Ovary (tissue), 9 donors: ENCODE results near the gene KRT79. TPM values are rescaled to one million over a fixed set of nuclear protein-coding genes. Genes with fewer than 3 reads are reported as not detected.

Experiments
- DNase-seq, 5 donors: peaks; one replicate each; pipeline ENCODE4 v3.0.0-alpha.2; 2019 to 2020
- H3K27ac ChIP-seq, 2 donors: fragments of 200-600 bp; one replicate each; pipeline versions ENCODE4 v1.5.1 to v1.8.0; 2019 to 2022
- H3K27me3 ChIP-seq: fragments of 200-600 bp; one replicate; pipeline ENCODE4 v1.8.0; 2022
- H3K36me3 ChIP-seq: fragments of 200-600 bp; sonication (generic); one replicate; pipeline ENCODE4 v1.5.1; 2019
- H3K4me1 ChIP-seq: one replicate; pipeline ENCODE4 v1.8.1; 2013; ENCODE audit warnings: mild to moderate bottlenecking, moderate library complexity; ENCODE audit not compliant: insufficient read depth
- H3K4me3 ChIP-seq: fragments of 200-600 bp; sonication (generic); one replicate; pipeline ENCODE4 v1.5.1; 2017
- H3K9me3 ChIP-seq, 2 donors: fragments of 200-600 bp in 1 of 2; sonication (generic) in 1 of 2; one replicate each; pipeline versions ENCODE4 v1.5.1 to v1.8.1; 2013 to 2019; ENCODE audit warnings: mild to moderate bottlenecking in 1 of 2, moderate library complexity in 1 of 2
- EP300 ChIP-seq: sonication (generic); formaldehyde crosslinking; IDR thresholded peaks from one replicate; pipeline ENCODE4 v1.6.1; 2017; ENCODE audit warnings: antibody characterized with exemption
- POLR2A ChIP-seq: fragments of 450-650 bp; IDR thresholded peaks from one replicate; pipeline ENCODE4 v1.6.1; 2017; ENCODE audit warnings: antibody characterized with exemption, mild to moderate bottlenecking, moderate library complexity
- WGBS, 3 donors: extraction: QIAGEN DNeasy Blood & Tissue Kit in 1 of 3; methylation state at CpG; one replicate each; pipeline versions ENCODE4 v1.1.5 to v1.1.7; 2013 to 2017; 5-methylcytosine and 5-hydroxymethylcytosine counted together
- intact Hi-C, 4 donors: fragments of 100-400 bp; cut with DNase I; formaldehyde crosslinking; loops; one replicate each; pipeline versions ENCODE4 v1.11.0 to v1.15.1; 2022 to 2023
- polyA plus RNA-seq, 2 donors: library from polyadenylated mRNA; stranded (reverse); fragments of 200-250 nt in 1 of 2; fragments of 350-450 nt in 1 of 2; fragmentation: Illumina TruSeq in 1 of 2; extraction: RNeasy Lipid Tissue Mini Kit (QIAGEN cat#74804) in 1 of 2; gene quantifications; one replicate each; pipeline ENCODE4 v1.2.3, GENCODE V29; 2013 to 2014
- total RNA-seq, 7 donors: library from RNA; depleted of rRNA in 2 of 7; stranded (reverse); fragments of >200 nt in 2 of 7; fragmentation: NEBNext Ultra II Directional in 3 of 7; extraction: Animal tissue kit (Norgen Biotek cat#: 25700) in 3 of 7; gene quantifications; one replicate each; pipeline versions ENCODE4 v1.1.0 to v1.2.4, GENCODE V29; 2016 to 2023
- TF ChIP-seq, protein P1 (sequence below), 3 donors: fragments of 450-650 bp in 2 of 3; fragments of 200-600 bp in 1 of 3; IDR thresholded peaks; one replicate each; pipeline versions ENCODE4 v1.5.1 to v1.8.0; 2016 to 2022; ENCODE audit warnings: antibody characterized with exemption in 3 of 3, mild to moderate bottlenecking in 1 of 3
- donor health status: DM: no; HTN: no; CAD: no; lungs with moderate emphysema.
- donor health status: DM: no; HTN: no; CAD: no.
- donor health status: Bipolar disorder and iron deficiency.
- donor health status: DM: yes; HTN: yes; CAD: no.
- donor health status: DM: no; HTN: no; CAD: no.
- donor health status: DM: yes; HTN: yes; CAD: no.

The KRT79 gene
- total and polyA plus RNA-seq, 9 donors, result not detected

- intact Hi-C loops, result no loop called here
- Histone ChIP-seq H3K27ac (no peak overlapping the region), H3K36me3 (no peaks in the 10 kb centered on the region), H3K4me3 (no peak overlapping the region), H3K27me3 (no peaks in the 10 kb centered on the region), H3K9me3 (no peaks in the 10 kb centered on the region), H3K4me1 (no peaks in the 10 kb centered on the region)
- 81 to 84% (median 83%) methylated on average over 4 of the region's 4 CpGs for WGBS, 3 donors
- no peak for DNase-seq
- no peak for TF ChIP-seq EP300
- TF ChIP-seq, protein P1, sequence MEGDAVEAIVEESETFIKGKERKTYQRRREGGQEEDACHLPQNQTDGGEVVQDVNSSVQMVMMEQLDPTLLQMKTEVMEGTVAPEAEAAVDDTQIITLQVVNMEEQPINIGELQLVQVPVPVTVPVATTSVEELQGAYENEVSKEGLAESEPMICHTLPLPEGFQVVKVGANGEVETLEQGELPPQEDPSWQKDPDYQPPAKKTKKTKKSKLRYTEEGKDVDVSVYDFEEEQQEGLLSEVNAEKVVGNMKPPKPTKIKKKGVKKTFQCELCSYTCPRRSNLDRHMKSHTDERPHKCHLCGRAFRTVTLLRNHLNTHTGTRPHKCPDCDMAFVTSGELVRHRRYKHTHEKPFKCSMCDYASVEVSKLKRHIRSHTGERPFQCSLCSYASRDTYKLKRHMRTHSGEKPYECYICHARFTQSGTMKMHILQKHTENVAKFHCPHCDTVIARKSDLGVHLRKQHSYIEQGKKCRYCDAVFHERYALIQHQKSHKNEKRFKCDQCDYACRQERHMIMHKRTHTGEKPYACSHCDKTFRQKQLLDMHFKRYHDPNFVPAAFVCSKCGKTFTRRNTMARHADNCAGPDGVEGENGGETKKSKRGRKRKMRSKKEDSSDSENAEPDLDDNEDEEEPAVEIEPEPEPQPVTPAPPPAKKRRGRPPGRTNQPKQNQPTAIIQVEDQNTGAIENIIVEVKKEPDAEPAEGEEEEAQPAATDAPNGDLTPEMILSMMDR (IDR thresholded peaks at IDR 0.05), result no peak
- no peak for TF ChIP-seq POLR2A
Observed at GRCh38 chr12:52798003-52798670, 36.0 kb downstream of the KRT79 start.

DNA sequence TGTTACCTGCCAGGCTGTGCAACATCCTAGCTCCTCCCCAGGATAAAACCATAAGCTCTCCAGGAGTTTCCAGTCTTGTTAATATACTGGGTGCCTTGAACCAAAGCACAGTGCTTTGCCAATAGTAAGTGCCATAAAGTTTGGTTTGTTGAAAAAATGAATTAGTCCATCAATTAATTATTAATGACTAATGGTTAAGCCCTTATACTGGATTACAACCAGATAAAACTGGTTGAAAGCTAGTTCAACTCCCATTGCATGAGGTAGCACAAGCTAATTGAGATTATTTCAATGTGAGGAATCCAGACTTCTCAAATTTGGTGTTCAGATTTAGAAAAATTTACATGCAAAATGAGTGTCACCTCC, 36.6 kb downstream of the KRT79 start:
- intact Hi-C loops, result no loop called here
- no peaks in the 10 kb centered on the region for H3K4me1 ChIP-seq
- H3K36me3 ChIP-seq, result no peaks in the 10 kb centered on the region
- no peaks in the 10 kb centered on the region for H3K9me3 ChIP-seq
- no peak overlapping the region for H3K4me3 ChIP-seq
- TF ChIP-seq, protein P1 (IDR thresholded peaks at IDR 0.05), result no peak
- no peak for TF ChIP-seq POLR2A
- TF ChIP-seq EP300, result no peak
- H3K27me3 ChIP-seq, result no peaks in the 10 kb centered on the region
- H3K27ac ChIP-seq, result no peak overlapping the region
- DNase-seq, result no peak

DNA sequence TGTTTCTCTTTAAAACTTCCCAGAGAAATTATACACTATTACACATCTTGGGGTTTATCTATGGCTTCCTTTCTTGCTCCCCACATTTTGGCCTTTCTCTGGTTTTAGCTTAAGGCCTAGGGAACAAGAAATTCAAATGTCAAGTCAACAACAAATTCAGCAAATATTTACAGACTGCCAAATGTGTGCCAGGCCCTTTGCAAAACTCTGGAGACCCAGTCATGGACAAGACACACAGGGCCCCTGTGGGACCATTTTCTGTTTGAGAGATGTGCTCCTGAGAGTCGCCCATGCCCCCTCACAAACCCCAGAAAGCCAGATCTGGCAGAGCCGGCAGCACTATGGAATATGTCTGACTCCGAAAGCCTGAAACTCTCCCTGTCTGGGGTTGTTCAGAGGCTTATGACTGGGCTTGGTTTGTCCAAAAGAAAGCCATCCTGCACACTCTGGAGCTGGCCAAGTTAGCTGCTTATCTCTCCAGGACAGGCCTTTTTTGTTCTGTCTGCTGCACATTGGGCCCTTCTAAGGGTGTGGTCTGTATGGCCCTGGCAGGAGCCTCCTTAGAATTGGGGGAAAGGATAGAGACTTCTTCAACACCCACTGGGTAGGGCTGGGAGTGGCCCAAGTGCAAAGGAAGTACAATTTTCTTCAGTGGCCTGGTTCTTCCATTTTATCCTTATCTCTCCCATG, 37.1 kb downstream of the KRT79 start:
- no peaks in the 10 kb centered on the region for H3K4me1 ChIP-seq
- H3K27me3 ChIP-seq, result no peaks in the 10 kb centered on the region
- intact Hi-C loops, result no loop called here
- no peaks in the 10 kb centered on the region for H3K36me3 ChIP-seq
- H3K4me3 ChIP-seq, result no peak overlapping the region
- no peaks in the 10 kb centered on the region for H3K9me3 ChIP-seq
- no peak overlapping the region for H3K27ac ChIP-seq
- TF ChIP-seq POLR2A (no peak), EP300 (no peak)
- TF ChIP-seq, protein P1 (IDR thresholded peaks at IDR 0.05), result no peak
- no peak for DNase-seq
- WGBS, 3 donors, result 67 to 76% (median 73%) methylated on average over 3 of the region's 3 CpGs

GRCh38 chr12:52796429-52796794, 37.7 kb downstream of the KRT79 start:
- no peaks in the 10 kb centered on the region for H3K4me1 ChIP-seq
- H3K27me3 ChIP-seq, result no peaks in the 10 kb centered on the region
- H3K9me3 ChIP-seq, result no peaks in the 10 kb centered on the region
- intact Hi-C loops, result no loop called here
- no peak overlapping the region for H3K27ac ChIP-seq
- no peak for DNase-seq
- H3K4me3 ChIP-seq, result no peak overlapping the region
- WGBS, 3 donors, result 90 to 98% (median 91%) methylated on average over 3 of the region's 3 CpGs
- no peaks in the 10 kb centered on the region for H3K36me3 ChIP-seq
- TF ChIP-seq EP300, result no peak
- no peak for TF ChIP-seq POLR2A
